NT2/D1 (cell line): ENCODE results near the gene DPEP2NB.

Experiments used
- YY1 ChIP-seq: IDR thresholded peaks from 2 replicates; pipeline ENCODE4 v1.6.1; 2011; ENCODE audit not compliant: insufficient read length, insufficient read depth
- ZNF274 ChIP-seq: IDR thresholded peaks from 2 replicates; pipeline ENCODE4 v1.6.1; 2011; ENCODE audit warnings: mild to moderate bottlenecking, low read depth, low read length

GRCh38 chr16:67990018-67990386 lies 25.7 kb downstream of the DPEP2NB start:
- TF ChIP-seq ZNF274 (no peak), YY1 (no peak)
